GM19467 (cell line): ENCODE data around the gene GRIA2.

Experiments
- ATAC-seq: cut with Tn5 transposase; IDR thresholded peaks from one replicate; pipeline ENCODE4 v1.9.1; 2021; ENCODE audit warnings: mild to moderate bottlenecking, moderate library complexity; ENCODE audit not compliant: unreplicated experiment

Gene GRIA2

GRCh38 chr4:157358851-157359250 lies 138.3 kb downstream of the GRIA2 start:
- no peak for ATAC-seq

GRCh38 chr4:157363360-157363759 lies 142.8 kb downstream of the GRIA2 start:
- no peak for ATAC-seq

DNA sequence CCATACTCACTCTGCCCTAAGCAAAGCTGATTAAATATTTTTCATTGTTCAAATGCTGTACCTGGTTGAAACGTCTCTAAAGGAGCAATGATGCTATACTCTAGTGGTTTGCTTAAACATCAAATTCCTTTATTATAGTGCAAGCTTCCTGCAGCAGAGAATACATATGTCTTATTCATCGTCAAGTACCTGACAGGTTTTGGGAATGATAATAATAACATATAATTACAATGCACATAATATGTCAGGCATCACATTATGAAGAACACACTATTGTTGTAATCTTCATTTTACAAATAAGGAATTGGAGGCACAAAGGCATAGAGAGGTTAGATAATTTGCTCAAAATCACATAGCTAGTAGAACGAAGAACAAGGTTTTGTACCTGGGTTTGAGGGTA lies 151.6 kb downstream of the GRIA2 start:
- ATAC-seq: no peak

DNA sequence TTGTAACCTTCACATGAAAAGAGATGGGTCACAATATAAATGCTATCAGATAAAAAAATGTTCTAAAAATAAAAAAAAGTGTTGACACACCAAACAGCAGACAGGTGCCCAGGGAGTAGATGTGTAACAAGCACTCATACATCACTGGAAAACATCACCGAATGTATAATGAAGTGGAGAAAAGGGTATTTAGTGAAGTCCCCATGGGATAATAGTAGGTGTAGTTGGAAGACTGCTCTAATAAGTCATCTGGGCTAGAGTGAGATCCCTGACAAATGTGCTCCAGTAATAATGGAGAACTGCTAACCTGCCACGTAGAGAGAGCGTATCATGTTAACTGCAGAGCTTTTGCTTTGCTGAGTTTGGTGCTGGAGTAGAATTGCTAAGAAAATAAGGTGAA lies 152.0 kb downstream of the GRIA2 start:
- no peak for ATAC-seq

GRCh38 chr4:157389741-157390140 lies 169.2 kb downstream of the GRIA2 start:
- no peak for ATAC-seq

GRCh38 chr4:157405070-157405469 lies 184.5 kb downstream of the GRIA2 start:
- ATAC-seq: no peak
